ENCODE results near the gene OR6K2. TPM values are rescaled to one million over a fixed set of nuclear protein-coding genes. Genes with fewer than 3 reads are reported as not detected.

OR6K2 gene
- total RNA-seq, 1 donor from 2014 or later: not detected

DNA sequence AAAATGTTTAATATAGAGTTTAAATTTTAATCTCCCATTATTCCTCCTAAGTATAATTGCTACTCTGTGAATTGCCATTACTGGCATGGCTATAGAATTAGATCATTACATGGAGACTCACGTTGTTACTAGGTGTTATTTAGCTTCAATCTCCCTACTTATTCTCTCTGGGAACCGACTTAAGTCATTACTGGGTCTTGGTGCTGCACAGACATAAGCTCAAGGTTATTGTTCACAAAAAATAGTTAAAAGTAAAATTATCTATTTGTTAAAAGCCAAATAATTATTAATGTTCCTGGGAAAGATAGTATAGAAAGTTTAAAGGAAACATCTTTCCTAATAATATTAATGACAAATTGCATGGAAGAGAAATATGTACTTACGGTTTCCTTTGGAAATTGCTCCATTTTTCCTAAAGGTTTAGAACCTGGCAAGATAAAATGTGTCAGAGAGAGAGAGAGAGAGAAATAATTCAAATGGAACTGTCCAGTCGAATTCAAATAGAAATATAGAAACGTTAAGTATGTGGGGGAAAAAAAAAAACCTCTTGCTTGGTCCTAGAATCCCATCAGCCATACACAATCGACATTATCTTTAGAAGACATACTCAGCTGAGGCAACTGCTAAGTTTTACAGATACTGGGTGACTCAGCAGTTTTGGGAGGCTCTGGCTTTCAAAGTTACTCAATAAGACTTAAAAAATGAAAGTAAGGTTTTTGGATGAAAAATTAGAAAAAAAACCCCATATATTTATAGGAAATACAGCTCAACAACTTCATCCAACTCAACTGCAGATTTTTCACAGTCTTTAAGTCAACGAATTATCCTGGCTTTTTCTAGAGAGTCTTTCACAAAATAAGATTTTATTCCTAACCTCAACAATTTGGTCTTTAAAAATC is 14.1 kb downstream of the OR6K2 start, which contains the start of gene SPTA1:
Gene SPTA1 (minus strand): TSS at position 605 of the 899 bp plus-strand sequence. CDS start 198 bp downstream, at position 407.
- H3K36me3 ChIP-seq: no peaks in the 10 kb centered on the region
- H3K27ac ChIP-seq: no peak within 1 kb of the TSS
- intact Hi-C loops (cut with DNase I): no loop called here
- ATAC-seq (no peak), DNase-seq (no peak)
- peaks cover 3% of the 10 kb centered on the region for H3K27me3 ChIP-seq (ENCODE audit: low read depth)
- no peaks in the 10 kb centered on the region for H3K4me1 ChIP-seq
- no peaks in the 10 kb centered on the region for H3K9me3 ChIP-seq
- H3K4me3 ChIP-seq: no peak within 1 kb of the TSS
- TF ChIP-seq, protein P1, sequence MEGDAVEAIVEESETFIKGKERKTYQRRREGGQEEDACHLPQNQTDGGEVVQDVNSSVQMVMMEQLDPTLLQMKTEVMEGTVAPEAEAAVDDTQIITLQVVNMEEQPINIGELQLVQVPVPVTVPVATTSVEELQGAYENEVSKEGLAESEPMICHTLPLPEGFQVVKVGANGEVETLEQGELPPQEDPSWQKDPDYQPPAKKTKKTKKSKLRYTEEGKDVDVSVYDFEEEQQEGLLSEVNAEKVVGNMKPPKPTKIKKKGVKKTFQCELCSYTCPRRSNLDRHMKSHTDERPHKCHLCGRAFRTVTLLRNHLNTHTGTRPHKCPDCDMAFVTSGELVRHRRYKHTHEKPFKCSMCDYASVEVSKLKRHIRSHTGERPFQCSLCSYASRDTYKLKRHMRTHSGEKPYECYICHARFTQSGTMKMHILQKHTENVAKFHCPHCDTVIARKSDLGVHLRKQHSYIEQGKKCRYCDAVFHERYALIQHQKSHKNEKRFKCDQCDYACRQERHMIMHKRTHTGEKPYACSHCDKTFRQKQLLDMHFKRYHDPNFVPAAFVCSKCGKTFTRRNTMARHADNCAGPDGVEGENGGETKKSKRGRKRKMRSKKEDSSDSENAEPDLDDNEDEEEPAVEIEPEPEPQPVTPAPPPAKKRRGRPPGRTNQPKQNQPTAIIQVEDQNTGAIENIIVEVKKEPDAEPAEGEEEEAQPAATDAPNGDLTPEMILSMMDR (IDR thresholded peaks at IDR 0.05): no peak

DNA sequence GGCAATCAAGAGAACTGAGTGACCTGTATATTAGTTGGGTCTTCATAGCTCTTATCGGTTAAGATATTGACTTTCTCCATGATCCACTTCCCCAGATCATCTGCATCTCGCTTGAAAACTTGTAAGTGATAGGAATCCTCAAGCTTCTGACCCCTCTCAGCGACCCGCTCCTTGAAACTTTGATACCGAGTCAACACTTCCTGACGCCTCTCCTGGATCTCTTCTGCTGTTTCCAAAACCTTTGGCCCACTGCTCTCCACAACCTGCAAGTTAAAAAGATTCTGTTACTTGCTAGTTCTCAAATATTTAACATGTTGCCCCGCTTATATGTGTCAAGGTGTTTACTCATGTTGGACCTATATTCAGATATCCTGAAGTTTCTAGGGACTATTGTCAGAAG is 15.4 kb downstream of the OR6K2 start:
- ATAC-seq (no peak), DNase-seq (no peak)
- TF ChIP-seq, protein P1 (IDR thresholded peaks at IDR 0.05): no peak
- no peaks in the 10 kb centered on the region for H3K36me3 ChIP-seq
- peaks cover 3% of the 10 kb centered on the region for H3K27me3 ChIP-seq (ENCODE audit: low read depth)
- intact Hi-C loops (cut with DNase I): no loop called here
- no peak overlapping the region for H3K4me3 ChIP-seq
- no peaks in the 10 kb centered on the region for H3K4me1 ChIP-seq
- H3K9me3 ChIP-seq: no peaks in the 10 kb centered on the region
- no peak overlapping the region for H3K27ac ChIP-seq

DNA sequence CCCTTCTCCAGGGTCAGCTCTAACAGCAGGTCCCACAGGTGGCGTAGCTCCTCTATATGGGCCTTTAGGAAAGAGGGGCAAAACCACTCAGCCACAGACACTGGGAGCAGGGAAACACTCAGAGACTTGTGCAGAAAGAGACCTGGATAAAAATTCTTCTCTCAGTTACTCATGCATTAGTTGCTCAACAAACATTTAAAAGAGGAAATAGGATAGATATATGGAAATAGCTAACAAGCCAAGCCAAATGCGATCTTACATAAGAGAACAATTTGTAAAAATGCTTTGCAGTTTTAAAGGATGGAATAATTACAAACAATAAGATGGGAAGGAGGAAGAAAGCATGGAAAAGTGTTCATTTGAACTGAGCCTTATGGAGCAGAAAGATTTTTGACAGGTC is 18.8 kb downstream of the OR6K2 start:
- ATAC-seq (no peak), DNase-seq (no peak)
- no peaks in the 10 kb centered on the region for H3K4me1 ChIP-seq
- H3K27ac ChIP-seq: no peak overlapping the region
- no peak overlapping the region for H3K4me3 ChIP-seq
- no peaks in the 10 kb centered on the region for H3K9me3 ChIP-seq
- intact Hi-C loops (cut with DNase I): no loop called here
- H3K36me3 ChIP-seq: no peaks in the 10 kb centered on the region
- TF ChIP-seq, protein P1 (IDR thresholded peaks at IDR 0.05): no peak
- peaks cover 3% of the 10 kb centered on the region for H3K27me3 ChIP-seq (ENCODE audit: low read depth)

DNA sequence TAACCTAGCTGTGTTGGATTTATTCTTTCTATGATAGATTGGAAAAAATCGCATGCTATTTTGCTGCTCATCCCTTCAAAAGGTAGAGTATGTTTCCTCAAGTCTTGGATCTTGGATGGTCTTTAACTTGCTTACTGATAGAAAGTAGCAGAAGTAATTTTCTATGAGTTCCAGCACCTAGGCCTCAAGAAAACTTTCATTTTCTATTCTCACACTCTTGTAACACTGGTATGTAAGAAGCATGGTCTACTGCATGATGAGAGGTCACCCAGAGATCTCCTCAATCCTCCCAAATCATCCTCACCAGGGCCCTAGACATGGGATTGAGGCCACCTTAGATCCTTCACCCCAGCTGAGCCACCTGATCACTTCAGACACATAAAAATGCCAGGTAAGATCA is 21.2 kb downstream of the OR6K2 start:
- H3K4me3 ChIP-seq: no peak overlapping the region
- H3K4me1 ChIP-seq: no peaks in the 10 kb centered on the region
- no peak overlapping the region for H3K27ac ChIP-seq
- intact Hi-C loops (cut with DNase I): no loop called here
- no peaks in the 10 kb centered on the region for H3K9me3 ChIP-seq
- no peak for ATAC-seq
- DNase-seq: no peak
- H3K36me3 ChIP-seq: no peaks in the 10 kb centered on the region
- TF ChIP-seq, protein P1 (IDR thresholded peaks at IDR 0.05): no peak
- no peaks in the 10 kb centered on the region for H3K27me3 ChIP-seq (ENCODE audit: low read depth)

DNA sequence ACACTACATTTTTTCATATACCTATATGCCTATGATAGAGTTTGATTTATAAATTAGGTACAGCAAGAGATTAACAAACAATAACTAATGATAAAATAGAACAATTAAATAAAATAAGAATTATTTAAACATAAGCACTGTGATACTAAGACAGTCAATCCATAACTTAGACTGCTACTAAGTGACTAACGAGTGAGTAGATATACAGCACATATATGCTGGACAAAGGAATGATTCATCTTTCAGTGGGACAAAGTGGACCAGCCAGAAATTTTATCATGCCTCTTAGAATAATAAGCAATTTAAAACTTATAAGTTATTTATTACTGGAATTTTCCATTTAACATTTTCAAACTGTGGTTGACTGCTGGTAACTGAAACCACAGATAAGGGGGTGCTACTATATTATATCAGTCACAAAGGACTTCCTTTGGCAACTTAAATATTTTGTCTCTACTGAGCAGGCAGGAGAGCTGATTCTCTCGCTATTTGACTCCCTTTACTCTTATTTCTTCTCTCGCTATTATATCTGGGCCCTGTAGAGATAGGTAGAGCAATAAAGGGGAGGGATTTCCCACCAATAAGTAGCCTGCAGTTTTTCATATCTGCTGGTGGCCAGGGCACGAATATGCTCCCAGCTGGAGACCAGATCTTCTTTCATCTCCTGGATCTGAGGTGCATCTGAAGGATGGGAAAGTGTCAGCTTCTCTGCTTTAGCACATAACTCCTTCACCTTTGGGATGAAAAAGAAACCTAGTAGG is 24.7 kb downstream of the OR6K2 start:
- Histone ChIP-seq H3K27me3 (ENCODE audit: low read depth) (no peaks in the 10 kb centered on the region), H3K9me3 (no peaks in the 10 kb centered on the region), H3K27ac (no peak overlapping the region), H3K36me3 (no peaks in the 10 kb centered on the region), H3K4me3 (no peak overlapping the region), H3K4me1 (no peaks in the 10 kb centered on the region)
- TF ChIP-seq, protein P1 (IDR thresholded peaks at IDR 0.05): no peak
- no peak for DNase-seq
- ATAC-seq: no peak
- intact Hi-C loops (cut with DNase I): no loop called here

Measured in lower lobe of right lung (tissue), 2 donors.